Body of pancreas (tissue), 4 donors: ENCODE measurements around the gene C9orf85. TPM values are rescaled to one million over a fixed set of nuclear protein-coding genes. Genes with fewer than 3 reads are reported as not detected.

Experiments used
- ATAC-seq: fragments of 150-250 bp; one replicate; pipeline ENCODE4 v1.9.1; 2016
- DNase-seq, 4 donors: peaks; one replicate each; pipeline ENCODE4 v3.0.0-alpha.2; 2019
- H3K27ac ChIP-seq, 4 donors: fragments of 200-600 bp; sonication (generic); 1 replicate in 3 of 4; 2 replicates in 1 of 4; pipeline versions ENCODE4 v1.5.1 to v1.6.1; 2016 to 2019; ENCODE audit warnings: mild to moderate bottlenecking in 1 of 4, mixed read lengths in 1 of 4, moderate library complexity in 1 of 4
- H3K27me3 ChIP-seq, 2 donors: fragments of 200-600 bp; sonication (generic); one replicate each; pipeline ENCODE4 v1.6.0; 2016; ENCODE audit warnings: mild to moderate bottlenecking in 1 of 2
- H3K36me3 ChIP-seq, 2 donors: fragments of 200-600 bp; sonication (generic); replicated peaks in 1 of 2; 2 replicates each; pipeline ENCODE4 v1.5.1; 2016; ENCODE audit warnings: low read depth in 2 of 2; ENCODE audit not compliant: insufficient read depth in 1 of 2
- H3K4me1 ChIP-seq: fragments of 200-600 bp; sonication (generic); one replicate; pipeline ENCODE4 v1.6.0; 2016
- H3K4me3 ChIP-seq, 2 donors: fragments of 200-600 bp; sonication (generic); 1 replicate in 1 of 2; 2 replicates in 1 of 2; pipeline ENCODE4 v1.5.1; 2016 to 2019
- H3K9me3 ChIP-seq, 3 donors: fragments of 200-600 bp; sonication (generic); 1 replicate in 2 of 3; 2 replicates in 1 of 3; pipeline ENCODE4 v1.5.1; 2016
- CTCF ChIP-seq, 7 experiments: fragments of 450-650 bp in 4 of 7; fragments of 200-600 bp in 3 of 7; sonication (generic) in 3 of 7; IDR thresholded peaks; one replicate each; pipeline ENCODE4 v1.5.1; 2016 to 2019; ENCODE audit warnings: antibody characterized with exemption in 7 of 7
- POLR2A ChIP-seq, 3 donors: fragments of 450-650 bp; IDR thresholded peaks; one replicate each; pipeline ENCODE4 v1.6.1; 2016; ENCODE audit warnings: antibody characterized with exemption in 3 of 3, mild to moderate bottlenecking in 2 of 3
- WGBS, 2 donors: methylation state at CpG; one replicate each; pipeline ENCODE4 v1.1.5; 2017; 5-methylcytosine and 5-hydroxymethylcytosine counted together
- intact Hi-C: fragments of 100-400 bp; cut with DNase I; formaldehyde crosslinking; loops from one replicate; pipeline ENCODE4 v1.15.1; 2023
- total RNA-seq, 2 donors: library from RNA; depleted of rRNA; stranded (reverse); fragments of >200 nt; gene quantifications; one replicate each; pipeline ENCODE4 v1.1.0, GENCODE V29; 2016

The C9orf85 gene
- total RNA-seq, 2 donors from 2014 or later = 6.0 to 6.6 TPM

GRCh38 chr9:71876829-71877228, 34.6 kb upstream of the C9orf85 start:
- Histone ChIP-seq H3K27ac (no peak overlapping the region), H3K27me3 (no peaks in the 10 kb centered on the region), H3K9me3 (peaks cover 0 to 8% (median 0%) of the 10 kb centered on the region in 3 donors), H3K4me1 (no peaks in the 10 kb centered on the region), H3K4me3 (no peak overlapping the region), H3K36me3 (peaks cover 0 to 2% of the 10 kb centered on the region in 2 donors)
- ATAC-seq (no peak), DNase-seq (no peak)
- intact Hi-C loops = no loop called here
- no peak for TF ChIP-seq CTCF (IDR thresholded peaks at IDR 0.05)
- TF ChIP-seq POLR2A (IDR thresholded peaks at IDR 0.05) = no peak

- Histone ChIP-seq H3K4me1 (no peaks in the 10 kb centered on the region), H3K27ac (no peak overlapping the region), H3K9me3 (peaks cover 0 to 8% (median 0%) of the 10 kb centered on the region in 3 donors), H3K27me3 (no peaks in the 10 kb centered on the region), H3K4me3 (no peak overlapping the region), H3K36me3 (peaks cover 0 to 2% of the 10 kb centered on the region in 2 donors)
- ATAC-seq (no peak), DNase-seq (no peak)
- intact Hi-C loops = no loop called here
- 95 to 98% methylated on average over 4 of the region's 4 CpGs for WGBS, 2 donors
- no peak for TF ChIP-seq POLR2A (IDR thresholded peaks at IDR 0.05)
- TF ChIP-seq CTCF (IDR thresholded peaks at IDR 0.05) = no peak
These were observed 32.8 kb upstream of the C9orf85 start for GRCh38 chr9:71878327-71879274.

GRCh38 chr9:71879644-71880174, 31.7 kb upstream of the C9orf85 start:
- H3K9me3 ChIP-seq = peaks cover 0 to 8% (median 0%) of the 10 kb centered on the region in 3 donors
- no peaks in the 10 kb centered on the region for H3K4me1 ChIP-seq
- no peak overlapping the region for H3K4me3 ChIP-seq
- intact Hi-C loops = no loop called here
- DNase-seq (no peak), ATAC-seq (no peak)
- H3K27me3 ChIP-seq = no peaks in the 10 kb centered on the region
- H3K27ac ChIP-seq = no peak overlapping the region
- peaks cover 0 to under 1% of the 10 kb centered on the region in 2 donors for H3K36me3 ChIP-seq
- no peak for TF ChIP-seq POLR2A (IDR thresholded peaks at IDR 0.05)
- 44 to 47% methylated on average over 2 of the region's 2 CpGs for WGBS, 2 donors

GRCh38 chr9:71884005-71884404, 27.4 kb upstream of the C9orf85 start:
- Histone ChIP-seq H3K27me3 (no peaks in the 10 kb centered on the region), H3K9me3 (peaks cover 0 to 2% (median 0%) of the 10 kb centered on the region in 3 donors), H3K4me3 (no peak overlapping the region), H3K4me1 (no peaks in the 10 kb centered on the region), H3K27ac (no peak overlapping the region), H3K36me3 (no peaks in the 10 kb centered on the region)
- no peak for TF ChIP-seq POLR2A (IDR thresholded peaks at IDR 0.05)
- no peak for TF ChIP-seq CTCF (IDR thresholded peaks at IDR 0.05)
- ATAC-seq = no peak
- intact Hi-C loops = no loop called here
- DNase-seq = no peak

- H3K36me3 ChIP-seq = no peaks in the 10 kb centered on the region
- intact Hi-C loops = no loop called here
- TF ChIP-seq CTCF (IDR thresholded peaks at IDR 0.05) = no peak
- no peak for TF ChIP-seq POLR2A (IDR thresholded peaks at IDR 0.05)
- H3K4me1 ChIP-seq = peaks cover 4% of the 10 kb centered on the region
- no peak for DNase-seq
- no peak for ATAC-seq
- no peaks in the 10 kb centered on the region for H3K9me3 ChIP-seq
- H3K27ac ChIP-seq = no peak overlapping the region
- no peak overlapping the region for H3K4me3 ChIP-seq
- H3K27me3 ChIP-seq = no peaks in the 10 kb centered on the region
- 37 to 39% methylated on average over 2 of the region's 2 CpGs for WGBS, 2 donors
These were observed 26.0 kb upstream of the C9orf85 start for GRCh38 chr9:71885467-71885866.
